ENCODE results near the gene KLHL26.

The KLHL26 gene

DNA sequence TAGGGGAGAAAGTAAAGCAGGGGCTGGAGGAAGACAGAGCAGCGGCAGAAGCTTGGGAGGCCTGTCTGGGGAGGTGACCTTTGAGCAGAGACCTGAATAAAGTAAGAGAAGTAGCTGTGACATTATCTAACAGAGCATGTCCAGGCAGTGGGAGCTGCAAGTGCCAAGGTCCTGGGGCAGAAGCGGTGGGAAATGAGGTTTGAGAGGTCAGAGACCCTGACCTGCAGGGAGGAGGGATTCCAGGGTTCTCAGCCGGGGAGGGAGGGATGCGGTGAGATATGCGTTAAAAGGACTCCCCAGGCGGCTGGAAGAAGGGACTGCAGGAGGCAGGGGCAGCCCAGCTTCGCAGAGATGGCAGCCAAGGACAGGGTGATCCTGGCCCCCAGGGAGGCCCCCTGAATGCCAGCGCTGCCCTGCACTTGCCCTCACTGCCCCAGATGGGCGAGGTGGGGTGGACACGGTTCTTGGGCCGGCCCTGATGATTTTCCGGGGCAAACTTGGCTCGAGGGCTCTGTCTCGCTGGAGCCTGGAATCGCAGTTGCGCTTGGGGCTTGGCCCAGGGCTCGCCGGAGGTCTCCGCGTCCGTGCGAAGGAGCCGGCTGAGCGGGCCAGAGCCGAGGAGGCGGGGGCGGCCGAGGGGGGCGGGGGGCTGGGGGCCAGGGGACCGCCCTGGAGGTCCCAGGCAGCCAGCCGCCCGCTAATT is 33.4 kb upstream of the KLHL26 start:
- DNase-seq (ENCODE audit: low read depth): no peak

DNA sequence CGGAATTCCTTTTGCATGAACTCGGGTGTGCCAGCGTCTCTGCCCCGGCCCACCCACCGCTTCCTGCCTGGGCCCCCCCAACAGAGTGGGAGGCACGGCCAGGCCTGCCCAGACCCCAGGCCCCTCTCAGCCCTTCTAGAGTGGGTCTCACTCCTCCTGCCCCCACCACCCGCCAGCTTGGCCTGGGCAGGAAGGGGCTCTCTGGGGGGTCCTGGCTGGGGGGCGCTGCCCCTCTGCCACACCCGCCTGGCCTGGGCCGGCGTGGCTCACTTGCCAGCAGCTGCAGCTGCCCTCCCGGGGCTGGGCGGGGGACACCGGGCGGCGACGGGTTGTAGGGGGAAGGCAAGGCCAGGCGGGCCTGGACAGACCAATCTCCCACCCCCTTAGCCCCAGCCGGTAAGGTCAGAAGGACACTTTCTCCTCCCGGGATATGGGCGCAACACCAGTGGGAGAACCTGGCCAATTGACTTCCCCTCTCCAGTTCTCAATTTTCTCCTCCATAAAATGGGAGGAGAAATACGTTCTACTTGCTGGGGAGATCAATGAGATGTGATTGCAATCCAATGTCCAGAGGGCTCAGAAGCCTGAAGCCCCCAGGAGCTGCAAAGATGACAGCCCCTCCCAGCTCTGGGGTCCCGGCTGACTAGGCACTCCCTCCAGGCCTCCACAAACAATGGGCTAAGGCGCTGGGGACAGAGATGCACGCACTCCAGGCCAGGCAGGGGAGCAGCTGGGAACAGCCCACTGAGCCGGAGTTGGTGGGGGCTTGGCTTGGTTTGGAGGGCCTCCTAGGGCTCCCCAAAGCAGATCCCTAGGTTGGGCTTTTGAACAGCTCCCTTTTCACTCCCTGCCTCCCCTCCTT is 32.6 kb upstream of the KLHL26 start:
- DNase-seq (ENCODE audit: low read depth): no peak

DNA sequence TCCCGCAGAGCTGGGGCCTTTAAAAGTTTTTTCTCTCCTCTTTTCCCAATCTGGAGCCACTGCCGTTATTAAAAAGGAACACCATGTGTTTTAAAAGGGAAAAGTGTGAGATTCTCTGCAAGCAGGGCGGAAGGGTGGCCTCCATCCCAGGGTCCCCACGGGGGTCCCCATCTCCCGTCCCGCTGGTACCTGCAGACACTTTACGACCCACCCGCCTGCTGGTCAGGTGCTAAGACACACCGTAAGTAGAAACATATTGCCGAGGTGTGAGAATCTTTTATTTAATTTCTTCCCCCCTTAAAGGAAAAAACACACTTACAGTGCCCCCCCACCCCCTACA is 32.0 kb upstream of the KLHL26 start:
- DNase-seq (ENCODE audit: low read depth): no peak

DNA sequence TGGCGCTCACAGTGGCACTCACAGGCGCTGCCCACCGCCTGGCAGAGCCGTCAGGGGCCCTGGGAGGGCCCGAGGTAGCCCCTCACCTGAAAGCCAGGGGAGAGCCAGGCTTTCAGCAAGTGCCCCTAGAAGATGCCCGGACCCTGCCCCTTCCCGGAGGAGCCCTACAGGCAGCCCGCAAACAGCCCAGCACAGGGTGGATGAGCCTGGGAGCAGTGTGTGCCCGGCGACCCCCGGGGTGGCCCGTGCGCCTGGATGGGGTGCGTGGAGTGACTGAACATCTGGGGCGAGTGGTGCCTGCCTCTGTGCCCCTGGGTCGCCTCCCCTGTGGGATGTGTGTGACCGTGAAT is 31.7 kb upstream of the KLHL26 start:
- no peak for DNase-seq (ENCODE audit: low read depth)

DNA sequence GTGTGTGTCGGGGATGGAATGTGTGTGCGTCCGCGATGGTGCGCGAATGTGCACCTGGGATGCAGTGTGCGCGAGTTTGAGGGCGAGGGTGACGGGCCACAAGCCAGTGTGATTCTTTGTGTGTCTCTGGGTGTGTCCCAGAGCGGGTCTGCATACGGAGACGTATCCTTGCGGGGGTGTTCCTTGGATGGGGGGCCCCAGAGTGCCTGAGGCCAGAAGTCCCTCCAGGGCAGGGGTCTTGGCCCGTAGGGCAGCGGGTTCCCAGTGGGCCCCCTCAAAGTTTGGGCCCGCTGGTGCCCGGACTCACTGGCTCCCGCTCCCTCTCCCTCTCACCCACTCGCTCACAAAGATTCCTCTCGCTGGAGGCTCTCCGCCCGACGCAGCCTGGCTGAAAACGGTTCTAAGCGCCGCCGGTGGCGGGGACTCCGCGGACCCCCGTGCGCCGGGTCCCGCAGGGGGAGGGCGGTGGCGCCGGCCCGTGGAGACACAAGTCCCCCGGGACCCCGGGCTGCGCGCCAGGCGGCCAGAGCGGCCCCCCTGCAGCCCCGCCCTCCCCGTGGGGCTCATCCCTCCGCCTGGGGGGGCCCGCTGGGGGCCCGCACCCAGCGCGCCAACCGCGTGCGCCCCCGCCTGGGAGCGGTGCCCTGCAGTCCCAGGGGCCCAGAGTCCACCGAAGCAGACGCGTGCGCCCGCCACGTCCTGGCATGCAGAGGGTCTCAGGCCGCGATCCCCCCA is 31.1 kb upstream of the KLHL26 start:
- DNase-seq (ENCODE audit: low read depth): no peak

DNA sequence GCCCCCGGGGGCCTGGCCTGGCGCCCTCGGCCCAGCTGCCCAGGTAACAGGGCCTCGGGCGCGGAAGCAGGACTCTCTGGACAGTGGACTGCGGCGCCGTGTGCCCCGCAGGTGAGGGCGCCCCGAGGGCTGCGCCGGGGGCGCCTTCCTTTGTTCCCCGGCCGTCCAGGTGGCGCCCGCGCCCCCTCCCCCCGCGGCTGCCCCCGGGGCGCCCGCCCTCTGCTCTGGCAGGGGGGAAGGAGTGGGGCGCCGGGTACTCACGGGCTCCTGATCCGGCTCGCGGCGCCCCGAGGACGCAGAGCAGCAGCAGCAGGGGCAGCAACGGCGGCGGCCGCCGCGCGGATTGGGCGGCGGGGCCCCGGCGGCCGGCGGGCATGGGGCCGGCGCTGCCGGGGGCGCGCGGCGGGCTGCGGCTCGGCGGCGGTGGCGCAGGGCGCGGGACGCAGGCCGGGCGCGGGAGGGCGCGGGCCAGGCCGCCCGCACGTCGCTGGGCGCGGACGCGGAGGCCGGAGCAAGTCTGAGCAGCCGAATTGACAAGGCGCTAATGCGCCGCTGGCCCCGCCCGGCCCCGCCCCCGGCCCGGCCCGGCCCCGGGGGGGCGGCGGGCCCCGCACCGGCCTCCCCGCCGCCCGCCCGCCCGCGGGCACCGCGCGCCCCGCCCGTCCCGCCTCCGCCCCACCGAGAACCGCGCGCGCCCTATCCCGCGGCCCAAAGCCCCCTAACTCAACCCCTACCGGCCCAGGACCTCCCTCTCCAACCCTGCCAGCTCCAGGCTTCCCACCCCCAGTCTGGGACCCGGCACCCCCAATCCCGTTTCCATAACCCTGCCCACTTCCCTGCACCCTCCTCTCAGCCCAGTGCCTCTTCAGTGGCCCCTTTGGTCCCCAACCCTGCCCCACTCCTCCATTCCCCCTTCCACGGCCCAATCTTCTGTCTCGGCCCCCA is 30.3 kb upstream of the KLHL26 start, which contains the start of gene CRLF1:
Gene CRLF1 (minus strand): TSS at position 519 of the 945 bp plus-strand sequence. CDS start 143 bp downstream, at position 376.
- DNase-seq (ENCODE audit: low read depth): no peak

DNA sequence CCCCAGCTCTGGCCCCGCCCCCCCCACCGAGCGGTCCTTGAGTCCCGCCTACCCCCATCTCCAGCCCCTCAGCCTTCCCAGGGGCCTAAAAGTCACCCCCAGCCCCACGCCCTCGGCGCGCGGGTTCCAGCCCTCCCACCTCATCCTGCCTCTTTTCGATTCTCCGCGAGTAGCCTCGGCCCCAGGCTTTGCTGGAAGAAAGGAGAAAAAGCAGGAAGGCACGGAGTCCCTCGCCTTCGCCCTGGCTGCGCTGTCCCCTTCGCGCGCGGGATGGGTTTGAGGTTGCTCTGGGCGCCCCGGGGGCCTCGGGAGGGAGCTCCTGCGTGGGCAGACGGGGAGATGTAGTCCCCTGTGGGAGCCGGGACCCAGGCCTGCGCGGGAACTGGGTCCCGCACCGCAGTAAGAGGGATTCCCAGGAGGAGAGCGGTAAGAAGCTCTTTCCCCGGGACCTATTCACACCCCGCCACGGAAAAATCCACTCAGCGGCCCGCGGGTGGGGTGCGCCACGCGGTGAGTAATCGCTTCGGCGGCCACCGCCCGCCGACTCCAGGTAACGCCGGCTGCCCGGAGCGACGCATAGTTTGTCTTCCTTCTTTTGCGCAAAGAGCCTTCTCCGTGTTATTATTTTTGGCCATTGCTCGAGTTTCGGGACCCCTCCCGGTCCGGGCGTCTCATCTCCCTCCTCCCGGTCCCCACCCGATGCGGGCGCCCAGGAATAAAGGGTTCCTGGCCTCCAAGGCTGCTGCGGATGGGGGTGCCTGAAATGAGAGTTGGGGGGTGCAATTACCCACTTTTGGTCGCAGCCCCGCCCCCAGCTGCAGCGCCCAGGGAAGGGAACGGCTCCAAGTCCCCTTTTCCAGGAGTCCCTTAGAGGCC is 29.4 kb upstream of the KLHL26 start:
- no peak for DNase-seq (ENCODE audit: low read depth)

DNA sequence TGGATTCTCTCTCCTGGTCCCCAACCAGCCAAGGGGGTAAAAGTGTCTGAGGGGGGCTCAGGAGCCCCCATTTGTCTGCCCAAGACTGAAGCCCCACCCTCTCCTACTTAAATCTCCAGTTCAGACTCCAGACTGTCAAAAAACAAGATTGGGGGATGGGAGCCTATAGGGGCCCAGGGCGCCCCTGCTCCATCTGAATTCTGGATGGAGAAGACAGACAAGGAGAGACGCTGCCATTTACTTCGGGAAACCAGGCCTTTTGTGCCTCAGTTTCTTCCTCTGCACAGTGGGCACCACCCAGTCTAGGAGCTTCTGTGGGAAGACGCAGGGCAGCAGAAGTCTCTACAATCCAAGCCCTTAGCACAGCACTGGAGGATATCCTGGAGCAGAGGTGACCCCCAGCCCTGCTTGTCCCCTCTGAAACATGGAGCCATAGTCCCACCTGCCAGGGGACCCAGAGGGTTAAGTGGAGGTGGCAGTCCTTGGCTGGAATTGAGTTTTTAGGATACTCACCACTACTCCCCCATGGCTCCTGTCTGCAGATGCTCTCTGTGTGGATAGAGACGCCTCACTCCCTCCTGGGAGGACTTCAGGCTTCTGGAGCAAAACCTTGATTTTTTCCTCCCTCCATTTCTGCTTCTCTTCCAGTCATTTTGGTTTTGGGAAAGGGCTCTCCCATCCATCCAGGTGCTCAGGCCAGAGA is 28.6 kb upstream of the KLHL26 start:
- no peak for DNase-seq (ENCODE audit: low read depth)

DNA sequence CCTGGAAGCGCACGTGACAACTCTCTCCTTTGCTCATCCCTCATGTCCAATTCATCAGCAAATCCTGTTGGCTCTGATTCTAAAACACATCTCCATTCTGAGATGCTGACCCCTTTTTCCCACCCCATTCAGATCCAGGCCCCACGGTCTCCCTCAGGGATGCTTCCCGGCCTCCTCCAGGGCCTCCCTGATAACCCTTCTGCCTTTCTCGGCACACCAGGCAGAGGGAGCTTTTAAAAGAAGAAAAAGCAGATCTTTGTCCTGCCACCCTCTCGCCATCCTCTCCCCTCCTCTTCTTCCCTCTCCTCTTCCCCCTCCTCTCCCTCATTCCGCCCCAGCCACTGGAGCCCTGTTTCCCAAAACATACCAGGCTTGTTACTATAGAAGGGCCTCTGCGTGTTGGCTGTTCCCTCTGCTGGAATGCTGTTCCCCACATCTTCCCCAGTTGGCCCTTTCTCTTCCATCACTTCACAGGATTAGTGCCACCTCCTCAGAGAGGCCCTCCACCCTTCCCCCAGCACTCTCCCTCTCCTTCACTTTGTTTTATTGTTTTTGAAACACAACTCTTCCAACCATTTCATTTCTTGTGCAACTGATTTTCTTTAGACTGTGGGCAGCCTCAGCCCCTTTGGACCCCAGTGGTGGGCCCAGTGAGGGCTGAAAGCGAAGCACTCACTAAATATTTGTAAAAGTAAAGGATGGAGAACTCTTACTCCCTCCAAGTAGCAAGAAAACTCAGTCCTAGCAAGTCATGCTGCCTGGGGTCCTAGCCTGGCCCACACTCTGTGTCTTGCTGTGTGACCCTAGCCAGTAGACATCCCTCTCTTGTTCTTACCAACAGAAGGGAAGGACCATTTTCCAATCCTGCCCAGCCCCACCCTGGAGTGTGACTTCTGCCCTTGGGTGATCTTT is 27.8 kb upstream of the KLHL26 start:
- DNase-seq (ENCODE audit: low read depth): no peak

DNA sequence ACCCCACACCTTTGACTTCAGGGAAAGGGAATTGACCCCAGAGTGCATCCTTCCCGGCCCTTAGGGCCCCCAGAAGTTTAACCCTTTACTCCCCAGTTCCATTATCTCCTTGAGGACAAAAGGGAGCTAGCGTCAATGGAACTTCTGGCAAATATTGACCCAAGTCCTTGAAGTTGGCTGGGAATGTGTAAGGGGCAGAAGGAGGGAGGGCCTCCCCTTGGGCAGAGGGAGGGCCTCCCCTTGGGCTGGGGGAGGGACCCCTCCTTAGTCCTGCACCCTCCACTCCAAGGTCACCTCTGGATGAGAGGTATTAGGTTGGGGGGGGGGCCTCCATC is 27.1 kb upstream of the KLHL26 start:
- DNase-seq (ENCODE audit: low read depth): no peak

DNA sequence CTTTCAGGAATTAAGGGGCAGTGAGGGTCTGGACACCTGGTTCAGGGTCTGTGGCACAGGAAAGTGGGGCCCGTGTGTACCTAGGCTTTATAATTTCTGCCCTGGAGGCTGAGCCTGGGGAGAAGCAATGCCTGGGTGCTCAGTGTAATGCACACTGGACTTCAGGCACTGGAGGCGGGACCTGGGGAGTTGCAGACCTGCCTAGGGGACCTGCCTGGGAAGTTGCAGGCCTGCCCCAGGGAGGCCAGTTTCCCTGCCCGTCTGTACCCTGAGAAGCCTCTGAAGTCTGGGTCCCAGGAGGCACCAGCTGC is 26.6 kb upstream of the KLHL26 start:
- DNase-seq (ENCODE audit: low read depth): no peak

DNA sequence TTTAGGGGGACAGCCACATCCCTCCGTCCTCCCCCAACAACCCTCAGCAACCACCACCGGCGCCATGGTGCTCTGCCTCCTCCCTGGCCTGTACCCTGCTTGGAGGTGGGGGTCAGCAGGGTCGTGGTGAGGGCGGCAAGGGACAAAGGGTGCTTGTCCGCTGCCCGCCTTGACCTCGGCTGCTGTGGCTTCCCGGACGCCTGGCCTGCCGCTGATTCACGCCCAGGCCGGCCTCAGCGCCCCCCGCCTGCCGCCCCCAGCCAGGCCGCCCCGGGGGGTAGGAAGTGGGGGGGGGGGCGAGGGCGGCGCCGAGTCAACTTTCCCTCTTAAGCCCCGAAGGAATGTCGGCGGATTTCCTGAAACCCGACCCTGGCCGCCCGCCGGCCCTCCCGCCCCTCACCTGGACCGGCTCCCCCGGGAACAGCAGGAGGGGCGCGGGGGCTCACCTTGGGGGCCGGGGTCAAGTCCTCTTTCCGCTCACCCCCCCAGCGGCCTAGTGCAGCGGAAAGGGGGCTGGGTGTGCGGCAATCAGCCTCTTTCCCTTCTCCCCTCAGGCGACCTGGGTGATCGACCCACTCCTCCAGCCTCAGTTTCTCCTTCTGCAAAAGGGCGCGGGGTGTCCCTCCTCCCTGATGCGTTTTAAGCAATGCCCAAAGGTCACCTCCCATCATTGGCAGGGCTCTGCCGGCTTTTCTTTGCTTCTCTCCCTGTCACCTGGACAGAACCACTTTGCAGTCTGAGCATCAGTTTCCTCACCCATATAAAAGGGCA is 26.1 kb upstream of the KLHL26 start:
- no peak for DNase-seq (ENCODE audit: low read depth)

DNA sequence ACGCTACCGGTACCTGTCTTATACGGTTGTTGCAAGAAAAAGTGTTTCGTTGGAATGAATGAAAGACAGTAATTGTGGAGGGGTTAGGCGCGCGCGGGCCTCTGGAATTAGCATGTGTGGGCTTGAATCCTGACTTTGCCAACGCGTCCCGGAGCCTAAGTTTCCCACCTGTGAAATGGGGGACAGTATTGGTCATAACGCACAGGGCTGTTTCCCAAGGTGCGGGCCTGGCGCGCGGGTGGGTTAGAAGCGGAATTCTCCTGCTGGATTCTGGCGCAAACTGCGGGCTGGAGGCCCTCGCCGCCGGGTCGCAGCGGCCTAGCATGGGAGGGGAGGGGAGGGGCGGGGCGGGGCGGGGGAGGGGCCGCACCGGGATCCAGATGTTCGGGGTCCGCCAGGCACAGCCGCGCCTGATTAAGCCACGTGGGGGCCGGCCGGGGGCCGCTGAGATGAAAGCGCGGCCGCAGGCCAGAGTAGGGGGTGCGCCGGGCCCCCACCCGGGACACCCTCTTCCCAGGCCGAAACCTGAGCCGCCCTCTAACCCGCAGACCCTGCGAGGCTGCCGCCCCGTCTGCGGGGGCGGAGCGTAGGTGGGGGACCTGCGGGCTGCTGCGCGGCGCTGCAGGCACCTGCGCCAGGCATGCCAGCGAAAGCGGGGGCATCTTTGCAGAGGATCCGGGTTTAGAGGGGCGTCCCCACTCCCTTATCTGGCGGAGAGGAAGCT is 25.3 kb upstream of the KLHL26 start:
- DNase-seq (ENCODE audit: low read depth): no peak

DNA sequence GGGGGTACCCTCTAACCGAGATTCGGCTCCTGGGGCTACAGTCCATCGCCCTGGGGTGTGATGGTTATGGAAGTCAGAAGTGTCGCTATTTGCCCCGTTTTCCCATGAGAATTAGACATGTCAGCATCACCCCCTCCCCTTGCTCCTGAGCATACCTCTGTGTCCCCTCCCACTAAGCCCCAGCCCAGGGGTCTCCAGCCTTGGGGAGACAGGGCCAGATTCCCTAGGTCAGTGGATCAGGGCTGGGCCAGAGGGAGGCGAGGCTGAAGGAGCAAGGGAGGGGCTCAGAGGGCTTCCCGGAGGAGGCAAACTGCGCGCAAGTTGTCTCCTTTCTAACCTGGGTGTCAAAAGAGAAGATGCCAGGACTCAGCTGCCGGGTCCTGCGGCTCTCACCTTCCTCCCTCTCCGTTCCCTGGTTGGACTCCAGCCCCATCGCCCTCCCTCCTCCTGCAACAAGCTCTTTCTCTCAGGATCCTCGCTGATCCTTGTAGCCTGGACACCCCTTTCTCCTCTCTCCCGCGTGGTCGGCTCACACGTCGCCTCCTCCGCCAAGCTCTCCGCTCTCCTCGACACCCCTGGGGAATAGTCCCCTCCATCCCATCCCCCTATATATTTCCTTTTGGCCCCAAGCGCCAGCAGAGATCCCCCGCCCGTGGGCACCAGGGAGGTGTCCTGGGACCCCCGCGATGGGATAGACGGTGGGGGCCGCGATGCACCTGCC is 24.6 kb upstream of the KLHL26 start:
- DNase-seq (ENCODE audit: low read depth): no peak

DNA sequence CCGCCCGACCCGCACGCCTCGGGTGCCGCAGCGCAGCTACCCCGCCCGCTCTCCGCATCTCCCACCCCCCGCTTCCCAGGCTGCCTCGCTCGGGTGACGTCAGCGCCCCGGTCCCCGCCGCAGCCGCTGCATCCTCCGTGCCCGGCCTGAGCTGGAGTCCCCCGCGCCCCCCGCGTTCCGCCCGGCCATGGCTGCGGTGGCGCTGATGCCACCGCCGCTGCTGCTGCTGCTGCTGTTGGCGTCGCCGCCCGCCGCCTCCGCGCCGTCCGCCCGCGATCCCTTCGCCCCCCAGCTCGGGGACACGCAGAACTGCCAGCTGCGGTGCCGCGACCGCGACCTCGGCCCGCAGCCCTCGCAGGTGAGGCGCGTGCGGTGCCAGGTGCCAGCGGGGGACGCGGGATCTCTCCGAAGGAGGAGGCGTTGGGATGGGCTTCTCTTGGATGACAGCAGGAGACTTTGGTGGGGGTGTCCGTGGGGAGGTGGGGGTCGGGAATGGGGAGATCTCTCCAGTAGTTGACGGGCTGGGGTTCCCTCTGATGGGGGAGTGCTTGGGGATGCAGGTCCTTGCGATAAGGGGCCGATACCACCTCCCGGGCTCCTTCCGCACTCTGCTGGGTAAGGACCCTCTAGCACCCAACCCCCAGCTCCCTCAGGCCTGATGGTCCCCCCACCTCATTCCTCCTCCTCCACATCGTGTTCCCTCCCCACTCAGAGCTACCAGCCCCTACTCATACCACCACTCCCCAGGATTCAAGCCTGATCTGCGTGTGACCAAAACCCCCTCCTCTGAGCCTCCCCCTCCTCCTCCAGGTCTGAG is 23.8 kb upstream of the KLHL26 start, which contains the start of gene TMEM59L:
Gene TMEM59L (plus strand): TSS at position 99 of the 817 bp plus-strand sequence. CDS start 89 bp downstream, at position 188.
- DNase-seq (ENCODE audit: low read depth): peak; percentile 41

DNA sequence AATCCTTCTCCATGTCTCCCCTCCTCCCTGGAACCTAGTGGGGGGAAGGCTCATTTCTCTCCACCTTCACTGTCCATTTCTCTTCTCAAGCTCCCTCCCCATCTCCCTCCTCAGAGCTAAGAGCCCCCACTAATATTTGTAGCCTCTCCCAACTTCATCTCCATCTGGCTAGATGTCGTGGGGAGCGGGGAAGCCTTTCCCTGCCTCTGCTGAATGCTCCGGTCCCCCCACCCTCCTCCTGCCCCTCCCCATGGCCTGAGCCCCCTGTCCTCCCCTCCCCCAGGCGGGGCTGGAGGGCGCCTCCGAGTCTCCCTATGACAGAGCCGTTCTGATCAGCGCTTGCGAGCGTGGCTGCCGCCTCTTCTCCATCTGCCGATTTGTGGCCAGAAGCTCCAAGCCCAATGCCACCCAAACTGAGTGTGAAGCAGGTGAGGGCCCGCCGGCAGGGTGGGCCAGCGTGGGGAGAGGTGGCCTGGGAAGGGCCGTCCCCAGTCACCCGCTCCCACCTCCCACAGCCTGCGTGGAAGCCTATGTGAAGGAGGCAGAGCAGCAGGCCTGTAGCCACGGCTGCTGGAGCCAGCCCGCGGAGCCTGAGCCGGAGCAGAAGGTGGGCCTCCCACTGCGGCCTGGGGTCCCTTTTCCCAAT is 23.1 kb upstream of the KLHL26 start:
- no peak for DNase-seq (ENCODE audit: low read depth)
